ENCODE results near the gene MGAT1.
A peak's percentile ranks its signal among the peaks of the same experiment; 100 is the strongest.
"Not testable (repeated sequence)": the region's sequence is repeated elsewhere in the genome, so short reads cannot be mapped to it uniquely, and the experiment has no call there.

MGAT1 gene

GRCh38 chr5:180785121-180785781, 17.4 kb downstream of the MGAT1 start:
- no peak for DNase-seq

DNA sequence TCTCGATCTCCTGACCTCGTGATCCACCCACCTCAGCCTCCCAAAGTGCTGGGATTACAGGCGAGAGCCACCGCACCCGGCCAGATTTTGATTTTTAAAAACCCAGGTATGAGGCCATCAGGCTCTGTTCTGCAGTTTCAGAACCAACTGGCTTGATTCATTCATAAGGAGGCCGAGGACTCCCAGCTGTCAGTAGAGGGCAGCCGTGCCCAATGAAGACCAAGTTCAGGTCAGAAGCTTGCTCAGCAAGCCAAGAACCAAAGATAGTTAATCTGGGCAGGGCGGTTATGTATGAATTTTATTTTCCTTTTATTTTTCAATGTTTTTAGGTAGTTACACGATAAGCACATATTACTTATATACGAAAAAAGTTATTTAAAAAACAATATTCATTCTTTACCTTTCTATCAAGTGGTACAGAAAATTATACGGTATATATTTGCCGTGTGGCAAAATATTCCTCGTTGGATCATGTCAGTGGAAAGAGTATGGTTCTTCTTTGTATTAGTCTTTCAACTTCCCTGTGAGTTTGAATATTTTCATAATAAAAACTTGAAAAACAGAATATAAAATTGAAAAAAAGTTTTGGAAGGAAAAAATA, 18.0 kb downstream of the MGAT1 start:
- DNase-seq = peak; percentile 61 to 73 (median 66)

DNA sequence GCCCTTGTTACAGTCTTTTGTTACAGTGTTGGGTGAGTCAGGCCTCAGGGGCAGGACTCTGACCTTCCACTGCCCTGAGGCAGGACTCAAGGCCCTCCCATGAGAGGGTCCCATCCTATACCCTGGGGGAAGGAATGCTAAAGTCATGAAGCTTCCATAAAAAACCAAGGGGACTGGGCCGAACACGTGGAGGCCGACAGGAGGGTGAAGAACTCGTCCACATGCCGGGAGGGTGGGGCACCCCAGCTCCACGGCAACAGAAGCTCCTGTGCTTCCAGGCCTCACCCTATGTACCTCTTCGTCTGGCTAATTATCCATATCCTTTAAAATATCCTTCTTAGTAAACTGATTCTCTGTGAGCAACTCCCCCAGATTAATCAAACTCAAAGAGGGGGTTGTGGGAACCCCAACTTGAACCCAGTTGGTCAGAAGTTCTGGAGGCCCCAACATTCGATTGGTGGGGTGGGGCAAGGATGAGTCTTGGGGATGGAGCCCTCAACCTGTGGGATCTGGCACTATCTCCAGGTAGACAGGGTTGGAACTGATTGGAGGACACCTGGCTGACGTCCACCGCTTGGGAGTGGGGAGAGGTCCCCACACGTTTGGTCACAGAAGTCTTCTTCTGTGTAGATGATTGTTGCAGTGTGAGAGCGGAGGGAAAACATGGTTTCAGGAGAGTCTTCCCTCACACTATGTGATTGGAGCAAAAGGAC, 19.1 kb downstream of the MGAT1 start:
- no peak for DNase-seq

DNA sequence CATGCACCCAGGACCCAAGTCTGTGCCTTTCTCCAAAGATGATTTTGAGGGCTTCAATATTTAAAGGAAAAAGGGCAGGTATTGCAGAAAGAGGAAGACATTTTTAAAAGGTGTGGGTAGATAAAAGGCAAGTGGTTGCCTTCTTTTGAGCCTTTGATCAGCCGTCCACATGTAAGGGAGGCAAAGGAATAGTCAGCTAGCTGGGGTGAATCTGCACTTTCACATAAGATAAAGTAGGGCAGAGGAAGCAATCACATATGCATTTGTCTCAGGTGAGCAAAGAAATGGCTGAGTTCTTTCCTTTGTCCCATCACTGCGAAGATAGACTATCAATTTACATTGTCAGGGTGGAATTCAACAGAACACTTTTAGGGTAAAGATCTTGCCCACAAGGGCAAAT, 19.9 kb downstream of the MGAT1 start:
- no peak for DNase-seq

DNA sequence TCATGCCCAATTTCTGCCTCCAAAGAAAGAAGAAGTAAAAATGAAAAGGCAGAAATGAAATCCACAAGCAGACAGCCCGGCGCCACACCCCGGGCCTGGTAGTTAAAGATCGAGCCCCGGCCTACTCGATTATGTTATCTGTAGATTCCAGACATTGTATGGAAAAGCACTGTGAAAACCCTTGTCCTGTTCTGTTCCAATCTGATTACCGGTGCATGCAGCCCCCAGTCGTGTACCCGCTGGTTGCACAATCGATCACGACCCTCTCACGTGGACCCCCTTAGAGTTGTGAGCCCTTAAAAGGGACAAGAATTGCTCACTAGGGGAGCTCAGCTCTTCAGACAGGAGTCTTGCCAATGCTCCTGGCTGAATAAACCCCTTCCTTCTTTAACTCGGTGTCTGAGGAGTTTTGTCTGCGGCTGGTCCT, 20.7 kb downstream of the MGAT1 start:
- not testable (repeated sequence) for DNase-seq

DNA sequence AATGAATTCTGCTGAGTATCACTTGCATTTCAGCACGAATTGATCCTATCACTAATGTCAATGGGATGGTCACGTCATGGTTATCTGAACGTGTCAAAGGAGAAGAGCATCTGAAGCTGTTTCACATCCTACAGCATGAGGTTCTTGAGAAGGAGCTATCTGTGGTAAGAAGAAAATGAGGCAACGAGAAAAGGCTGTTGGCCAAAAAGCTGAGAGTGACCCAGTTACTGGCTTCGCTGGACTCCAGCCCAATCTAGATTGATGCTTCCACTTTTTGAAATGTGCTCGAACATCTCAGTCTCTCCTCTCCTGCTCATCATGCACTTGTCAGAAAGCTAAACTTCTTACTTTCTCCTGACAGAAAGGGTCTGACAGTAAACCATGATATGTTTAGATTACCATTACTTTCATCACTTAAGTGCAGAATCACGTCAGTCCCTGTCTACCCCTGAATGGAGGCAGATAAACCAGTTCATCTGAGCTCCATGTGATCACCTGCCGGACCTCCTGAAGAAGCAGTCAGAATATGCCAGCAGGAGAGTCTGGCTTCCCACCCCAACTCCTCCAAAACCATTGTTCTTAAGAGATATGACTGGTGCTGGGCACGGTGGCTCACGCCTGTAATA, 22.5 kb downstream of the MGAT1 start:
- no peak for DNase-seq

- no peak for DNase-seq
Observed at GRCh38 chr5:180777475-180777874, 25.1 kb downstream of the MGAT1 start.

DNA sequence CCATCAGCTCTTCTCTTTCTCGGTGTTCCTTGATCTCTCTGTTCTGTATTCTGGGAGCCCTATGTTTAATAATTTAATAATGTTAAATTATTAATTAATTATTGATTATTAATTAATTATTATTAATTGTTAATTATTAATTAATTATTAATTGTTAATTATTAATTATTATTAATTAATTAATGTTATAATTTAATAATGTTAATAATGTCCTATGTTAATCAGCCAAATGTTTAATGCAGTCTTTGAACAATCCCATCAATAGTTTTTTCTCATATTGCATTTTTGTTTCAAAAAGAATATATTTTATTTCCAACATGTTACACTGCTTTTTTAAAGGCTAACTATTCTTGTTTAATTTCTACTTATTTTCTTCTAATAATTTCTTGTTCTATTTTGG, 26.2 kb downstream of the MGAT1 start:
- no peak for DNase-seq

GRCh38 chr5:180775624-180776023, 27.0 kb downstream of the MGAT1 start:
- no peak for DNase-seq

DNA sequence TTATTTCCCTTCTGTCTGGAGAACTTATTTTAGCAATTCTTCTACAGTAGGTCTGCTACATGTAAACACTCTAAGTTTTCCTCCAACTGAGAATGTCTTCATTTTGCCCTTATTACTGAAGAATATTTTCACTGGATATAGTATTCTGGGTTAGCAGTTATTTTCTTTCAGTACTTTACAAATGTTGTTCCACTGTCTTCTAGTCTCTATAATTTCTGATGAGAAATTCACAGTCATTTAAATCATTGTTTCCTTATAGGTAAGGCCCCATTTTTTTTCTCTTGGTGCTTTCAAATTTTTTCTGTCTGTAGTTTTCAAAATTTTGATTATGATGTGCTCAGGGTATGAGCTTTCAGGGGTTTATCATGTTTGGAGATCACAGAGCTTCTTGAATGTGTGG, 30.8 kb downstream of the MGAT1 start:
- DNase-seq = no peak

DNA sequence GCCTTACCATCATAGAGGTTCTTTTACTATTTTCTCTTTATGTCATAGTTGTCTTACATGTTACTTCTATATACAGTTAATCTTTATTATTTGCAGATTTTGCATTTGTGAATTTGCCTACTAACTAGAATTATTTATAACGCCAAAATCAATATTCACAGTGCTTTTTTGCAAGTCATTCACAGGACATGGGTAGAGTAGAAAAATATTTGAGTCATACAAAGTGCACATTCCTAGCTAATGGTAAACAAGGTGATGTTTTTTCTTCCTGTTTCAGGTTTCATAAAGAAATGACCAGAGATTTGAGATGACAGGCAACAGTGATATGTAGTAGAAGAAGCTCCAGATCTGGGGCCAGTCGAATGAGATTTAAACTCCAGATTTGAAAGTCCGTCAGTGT, 32.8 kb downstream of the MGAT1 start:
- DNase-seq = no peak

- no peak for DNase-seq
Observed at GRCh38 chr5:180755601-180756000, 47.0 kb downstream of the MGAT1 start.

DNA sequence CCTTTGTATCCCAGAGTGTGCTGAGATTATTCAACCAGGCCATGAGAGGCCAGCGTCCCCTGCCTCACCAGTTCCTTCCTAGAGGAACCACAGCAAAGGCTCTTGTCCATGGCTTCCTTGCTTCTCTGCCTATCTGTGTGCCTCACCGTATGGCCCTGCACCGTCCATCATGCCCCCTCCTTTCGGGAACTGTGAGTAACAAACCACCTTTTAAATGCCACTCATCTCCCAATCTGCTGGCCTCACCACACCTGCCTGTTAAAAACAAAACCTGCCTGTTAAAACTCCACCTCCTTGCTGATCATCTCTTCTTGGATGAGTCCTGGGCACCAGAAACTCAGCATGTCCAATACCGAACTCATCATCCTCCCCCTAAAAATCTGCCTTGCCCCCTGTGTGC, 58.4 kb downstream of the MGAT1 start:
- DNase-seq = no peak

GRCh38 chr5:180742727-180743126, 59.9 kb downstream of the MGAT1 start:
- no peak for DNase-seq

DNA sequence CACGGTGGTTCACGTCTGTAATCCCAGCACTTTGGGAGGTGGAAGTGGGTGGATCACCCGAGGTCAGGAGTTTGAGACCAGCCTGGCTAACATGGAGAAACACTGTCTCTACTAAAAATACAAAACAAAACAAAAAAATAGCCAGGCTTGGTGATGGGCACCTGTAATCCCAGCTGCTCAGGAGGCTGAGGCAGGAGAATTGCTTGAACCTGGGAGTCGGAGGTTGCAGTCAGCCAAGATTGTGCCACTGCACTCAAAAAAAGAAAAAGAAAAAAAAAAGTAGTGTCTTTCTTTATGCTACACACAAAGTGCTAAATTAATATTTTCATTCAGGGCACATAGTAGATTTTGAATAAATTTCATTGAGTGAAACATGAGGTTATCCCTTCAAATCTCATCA, 61.7 kb downstream of the MGAT1 start:
- DNase-seq = not testable (repeated sequence)

- no peak for DNase-seq
Observed at GRCh38 chr5:180739958-180740357, 62.6 kb downstream of the MGAT1 start, which contains the start of gene OR2Y1. Gene OR2Y1 (minus strand): TSS chr5:180740058. CDS start chr5:180740058, 0 bp downstream.

DNA sequence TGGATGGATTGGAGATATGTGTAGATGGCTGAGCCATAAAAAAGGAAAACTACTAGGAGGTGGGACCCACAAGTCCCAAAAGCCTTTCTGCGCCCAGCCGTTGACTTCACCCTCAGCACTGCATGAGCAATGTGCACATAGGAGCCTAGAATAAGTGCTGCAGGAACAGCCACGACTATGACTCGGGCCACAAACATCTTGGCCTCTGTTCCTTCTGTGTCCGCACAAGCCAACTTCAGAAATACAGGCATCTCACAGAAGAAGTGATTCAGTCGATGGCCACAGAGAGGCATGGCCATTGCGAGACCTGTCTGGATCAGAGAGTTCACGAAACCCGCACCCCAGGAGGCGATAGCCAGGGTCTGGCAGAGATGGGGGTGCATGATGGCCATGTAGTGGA, 63.3 kb downstream of the MGAT1 start:
- no peak for DNase-seq

DNA sequence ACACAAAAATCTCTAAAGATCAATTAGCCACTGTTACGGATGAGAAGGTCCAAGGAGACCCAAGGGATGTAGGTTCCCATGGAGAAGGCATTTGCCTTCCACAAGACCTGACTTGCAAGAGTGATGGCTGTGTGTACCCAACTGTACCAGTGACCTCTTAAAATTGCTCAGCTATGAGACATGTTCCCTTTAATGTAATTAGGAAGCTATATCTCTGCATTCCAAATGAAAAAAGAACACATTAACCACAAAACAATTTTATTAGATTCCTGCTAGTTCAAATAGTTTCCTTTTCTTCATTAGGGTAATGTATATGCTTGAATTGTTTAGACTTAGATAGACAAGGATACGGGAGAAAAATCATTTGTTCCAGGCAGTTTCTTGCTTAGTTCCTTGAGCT, 66.1 kb downstream of the MGAT1 start:
- no peak for DNase-seq
